ENCODE results near the gene SUGP2.

Gene SUGP2

GRCh38 chr19:19059018-19059836 lies 25.9 kb upstream of the SUGP2 start:
- DNase-seq = no peak

DNA sequence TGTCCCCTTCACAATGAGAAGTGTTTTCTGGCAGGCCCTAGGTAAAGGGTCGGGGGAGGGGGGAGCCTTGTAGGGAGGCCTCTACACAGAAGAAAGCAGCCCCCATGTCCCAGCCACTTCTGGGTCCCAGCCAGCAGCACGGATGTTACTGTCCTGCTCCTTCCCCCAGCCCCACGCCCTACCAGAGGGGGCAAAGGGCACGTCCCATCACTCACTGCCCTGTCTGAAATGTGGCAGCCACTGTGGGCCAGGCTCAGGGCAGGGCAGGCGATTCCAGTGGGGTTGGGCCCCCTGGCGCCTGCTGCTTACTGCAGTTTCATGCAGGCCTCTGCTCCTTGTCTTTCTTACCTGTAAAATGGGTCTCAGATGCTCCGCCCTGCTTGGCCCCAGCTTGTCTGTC lies 24.4 kb upstream of the SUGP2 start:
- DNase-seq = no peak

GRCh38 chr19:19057317-19057716 lies 24.0 kb upstream of the SUGP2 start:
- DNase-seq = no peak

DNA sequence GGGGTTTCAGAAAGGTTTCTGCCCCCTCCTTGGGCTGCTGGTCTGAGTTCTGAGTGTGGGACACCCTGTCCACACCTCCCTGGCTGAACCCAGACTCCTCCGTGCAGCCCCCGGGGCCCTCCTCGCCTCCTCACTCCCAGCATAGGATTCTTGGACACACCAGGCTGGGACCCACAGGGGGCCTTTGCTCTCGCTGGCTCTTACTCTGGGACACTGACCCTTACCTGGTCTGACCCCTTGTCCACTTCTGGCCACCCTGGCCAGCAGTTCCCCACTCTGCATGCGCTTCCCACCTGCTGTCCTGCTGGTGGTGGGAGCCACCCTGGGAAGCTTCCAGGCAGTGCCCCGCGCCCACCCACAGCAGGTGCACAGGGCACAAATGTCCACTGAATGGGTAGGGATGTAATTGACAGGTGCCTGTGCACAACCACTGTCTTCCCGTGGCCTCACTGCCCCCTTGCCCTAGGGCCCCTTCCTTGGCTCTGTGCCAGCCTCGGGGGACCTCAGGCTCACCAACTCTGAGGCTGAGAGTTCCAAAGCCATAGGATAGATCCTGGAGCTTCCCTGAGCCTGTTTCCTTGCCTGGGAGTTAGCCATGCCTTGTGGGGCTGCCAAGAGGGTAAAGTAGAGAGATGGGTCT lies 23.4 kb upstream of the SUGP2 start:
- DNase-seq = no peak

GRCh38 chr19:19055701-19056100 lies 22.4 kb upstream of the SUGP2 start:
- no peak for DNase-seq

- DNase-seq = no peak
These were observed 21.7 kb upstream of the SUGP2 start for GRCh38 chr19:19054939-19055440.

DNA sequence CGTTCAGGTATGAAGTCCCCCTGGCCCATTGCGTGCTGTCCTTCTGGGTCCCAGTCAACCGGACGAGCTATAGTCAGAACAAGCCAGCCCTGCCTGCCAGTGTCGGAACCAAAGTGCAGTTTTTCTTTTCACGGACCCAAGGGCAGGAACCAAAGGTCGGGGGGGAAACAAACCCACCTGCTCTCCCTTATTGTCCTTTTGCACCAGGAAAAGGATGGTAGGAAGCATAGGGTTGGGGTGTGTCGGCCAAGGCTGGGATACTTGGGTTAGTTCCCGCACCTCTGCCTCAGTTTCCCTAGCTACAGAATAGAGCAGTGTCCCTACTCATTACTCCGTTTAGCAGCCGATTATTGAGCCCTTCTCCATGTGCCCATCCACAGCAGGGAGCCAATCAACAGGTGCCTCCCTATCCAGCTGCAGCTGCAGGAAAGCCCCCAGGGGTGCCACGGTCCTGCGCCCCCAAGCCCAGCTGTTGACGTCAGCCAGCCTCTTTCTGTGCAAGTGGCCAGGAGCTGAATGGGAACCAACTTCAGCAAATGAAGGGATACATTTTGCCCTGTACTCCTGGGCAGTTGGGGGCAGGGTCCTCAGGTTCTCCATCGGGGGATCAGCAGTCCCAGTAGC lies 21.1 kb upstream of the SUGP2 start:
- no peak for DNase-seq

DNA sequence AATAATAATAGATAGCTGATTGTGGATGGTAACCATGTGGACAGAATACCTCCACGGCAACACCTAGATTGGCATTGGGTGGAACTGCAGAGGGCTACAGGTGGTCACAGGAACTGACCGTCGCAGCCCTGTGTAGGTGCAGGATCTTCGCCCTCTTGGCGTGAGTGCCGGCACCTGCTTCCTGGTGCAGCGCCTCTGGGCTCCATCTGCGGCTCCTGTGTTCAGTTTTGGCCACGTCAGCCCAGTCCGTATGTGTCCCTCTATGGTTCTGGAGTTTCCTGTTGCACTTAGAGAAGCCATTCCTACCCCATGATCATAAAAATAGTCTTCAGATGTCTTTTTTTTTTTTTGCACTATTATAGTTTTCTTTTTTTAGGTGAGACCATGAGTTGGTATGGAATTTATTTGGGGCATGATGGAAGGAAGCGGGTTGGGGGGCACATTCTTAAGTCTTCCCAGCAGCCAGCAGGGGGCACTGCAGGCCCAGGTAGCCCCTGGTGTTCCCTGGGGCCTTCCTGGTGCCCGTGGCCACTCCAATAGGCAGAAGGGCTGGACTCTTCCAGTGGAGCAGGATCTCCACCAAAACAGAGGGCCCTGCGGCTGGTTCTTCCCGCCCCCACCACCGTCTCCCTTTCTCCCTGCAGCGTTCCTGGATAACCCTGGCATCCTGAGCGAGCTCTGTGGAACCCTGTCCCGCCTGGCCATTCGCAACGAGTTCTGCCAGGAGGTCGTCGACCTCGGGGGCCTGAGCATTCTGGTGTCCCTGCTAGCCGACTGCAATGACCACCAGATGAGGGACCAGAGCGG lies 20.4 kb upstream of the SUGP2 start:
- DNase-seq = peak; percentile 83

DNA sequence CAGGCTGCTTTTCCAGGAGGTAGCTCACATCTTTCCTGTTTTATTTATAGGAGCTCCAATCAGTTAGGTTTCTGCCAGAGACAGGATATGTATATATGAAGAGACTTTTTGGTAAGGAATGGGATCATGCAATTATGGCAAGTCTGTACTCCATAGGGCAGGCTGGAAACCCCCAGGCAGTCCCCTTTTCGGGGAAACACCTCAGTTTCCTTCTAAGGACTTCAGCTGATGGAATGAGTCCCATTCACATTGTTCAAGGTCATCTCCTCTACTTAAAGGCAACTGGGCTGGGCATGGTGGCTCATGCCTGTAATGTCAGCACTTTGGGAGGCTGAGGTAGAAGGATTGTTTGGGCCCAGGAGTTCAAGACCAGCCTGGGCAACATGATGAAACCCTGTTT lies 19.6 kb upstream of the SUGP2 start:
- no peak for DNase-seq

DNA sequence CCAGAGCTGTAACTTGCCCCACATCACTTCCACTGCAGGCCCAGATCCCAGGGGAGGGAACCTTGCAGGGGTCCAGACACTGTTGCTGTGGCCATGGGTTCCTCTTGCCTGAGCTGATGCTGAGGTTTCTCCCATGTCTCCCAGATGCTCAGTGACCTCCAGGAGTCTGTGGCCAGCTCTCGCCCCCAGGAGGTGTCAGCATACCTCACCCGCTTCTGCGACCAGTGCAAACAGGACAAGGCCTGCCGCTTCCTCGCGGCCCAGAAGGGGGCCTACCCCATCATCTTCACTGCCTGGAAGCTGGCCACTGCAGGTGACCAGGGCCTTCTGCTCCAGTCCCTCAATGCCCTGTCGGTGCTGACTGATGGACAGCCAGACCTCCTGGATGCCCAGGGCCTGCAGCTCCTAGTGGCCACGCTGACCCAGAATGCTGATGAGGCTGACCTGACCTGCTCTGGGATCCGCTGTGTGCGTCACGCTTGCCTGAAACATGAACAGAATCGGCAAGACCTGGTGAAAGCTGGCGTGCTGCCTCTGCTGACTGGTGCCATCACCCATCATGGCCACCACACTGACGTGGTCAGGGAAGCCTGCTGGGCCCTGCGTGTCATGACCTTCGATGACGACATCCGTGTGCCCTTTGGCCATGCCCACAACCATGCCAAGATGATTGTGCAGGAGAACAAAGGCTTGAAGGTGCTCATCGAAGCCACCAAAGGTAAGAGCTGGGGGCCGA lies 18.3 kb upstream of the SUGP2 start:
- no peak for DNase-seq

- no peak for DNase-seq
These were observed 17.4 kb upstream of the SUGP2 start for GRCh38 chr19:19050731-19051130.

GRCh38 chr19:19050104-19050503 lies 16.8 kb upstream of the SUGP2 start:
- DNase-seq = no peak

GRCh38 chr19:19049406-19049805 lies 16.1 kb upstream of the SUGP2 start:
- no peak for DNase-seq

GRCh38 chr19:19043881-19044280 lies 10.6 kb upstream of the SUGP2 start:
- DNase-seq = no peak

GRCh38 chr19:19043481-19043880 lies 10.2 kb upstream of the SUGP2 start:
- DNase-seq = no peak

GRCh38 chr19:19042732-19043280 lies 9.5 kb upstream of the SUGP2 start:
- no peak for DNase-seq

- DNase-seq = no peak
These were observed 7.1 kb upstream of the SUGP2 start for GRCh38 chr19:19040417-19040816.

- DNase-seq = no peak
These were observed 6.6 kb upstream of the SUGP2 start for GRCh38 chr19:19039901-19040300.

DNA sequence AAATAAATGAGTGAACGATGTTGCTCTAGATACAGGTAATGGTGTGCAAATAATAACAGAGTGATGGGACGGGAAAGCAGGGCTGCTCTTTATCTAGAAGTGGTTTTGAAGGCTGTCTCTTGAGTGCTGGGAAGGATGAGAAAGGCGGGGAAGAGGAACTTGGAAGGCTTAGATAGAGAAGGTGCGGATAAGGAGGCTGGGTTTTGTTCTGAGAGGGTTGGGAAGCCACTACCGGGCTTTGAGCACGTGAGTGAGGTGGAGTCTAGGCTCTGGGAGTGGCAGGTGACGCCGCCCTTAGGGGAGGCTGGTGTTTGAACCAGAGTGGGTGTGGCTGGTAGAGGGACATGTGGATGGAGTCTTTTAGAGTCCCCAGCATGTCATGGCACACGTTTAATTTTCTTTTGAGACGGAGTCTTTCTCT lies 897 bp upstream of the SUGP2 start:
- DNase-seq = peak; percentile 97

DNA sequence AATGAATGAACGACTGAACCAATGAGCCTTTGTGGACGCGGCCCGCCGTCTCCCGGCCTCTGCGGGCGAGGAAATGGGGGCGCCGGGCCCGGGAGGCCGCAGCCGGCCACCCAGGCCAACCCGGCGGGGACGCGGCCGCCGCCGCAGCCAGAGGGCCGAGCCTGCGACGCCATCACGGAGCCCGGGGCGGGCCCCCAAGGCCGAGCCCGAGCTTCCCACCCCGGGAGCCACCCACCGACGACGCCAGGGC lies 216 bp downstream of the SUGP2 start:
- no peak for DNase-seq

DNA sequence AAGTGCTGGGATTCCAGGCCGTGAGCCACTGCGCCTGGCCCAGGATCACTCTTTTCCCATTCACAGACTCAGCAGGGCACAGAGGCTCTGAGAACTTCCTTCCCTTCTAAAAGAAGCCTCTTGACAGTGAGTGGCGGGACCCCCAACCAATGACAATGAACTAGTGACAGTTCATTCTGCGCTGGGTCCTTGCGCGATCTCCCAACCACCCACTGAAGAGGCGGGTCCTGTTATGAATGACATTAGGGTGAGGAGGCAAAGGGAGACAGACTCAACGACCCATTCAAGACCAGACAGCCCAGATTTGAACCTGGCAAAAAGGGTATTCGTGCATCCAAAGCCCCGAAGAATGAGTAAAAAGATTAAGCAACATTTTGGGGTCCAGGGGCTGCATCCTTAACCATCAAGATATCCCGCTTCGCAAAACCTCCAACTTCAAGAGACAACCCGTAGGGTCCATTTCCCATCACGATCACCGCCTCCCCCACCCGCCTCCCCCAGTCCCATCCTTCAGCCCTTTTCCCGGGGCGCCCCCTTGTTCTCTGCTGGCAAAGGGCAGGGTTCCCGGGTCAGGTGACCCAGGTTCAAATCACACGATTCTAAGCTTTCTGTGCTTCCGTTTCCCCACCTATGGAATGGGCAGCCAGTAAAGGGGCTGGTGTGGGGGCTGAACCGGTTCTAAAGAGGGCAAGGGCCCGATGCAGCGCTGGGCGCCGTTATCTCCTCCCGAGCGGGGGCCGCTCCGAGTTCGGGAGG lies 719 bp downstream of the SUGP2 start:
- DNase-seq = peak; percentile 99

GRCh38 chr19:19031891-19032290 lies 1.4 kb downstream of the SUGP2 start:
- DNase-seq = no peak
